Measurements from ENCODE around the gene MEGF11. TPM values are rescaled to one million over a fixed set of nuclear protein-coding genes. Genes with fewer than 3 reads are reported as not detected.

The MEGF11 gene
- total and polyA plus RNA-seq, 8 donors: 0.05 to 0.92 (median 0.14) TPM; not detected in 4

- 70 to 82% (median 77%) methylated on average over 10 of the region's 10 CpGs for WGBS, 5 donors
- no peak for DNase-seq
Measured at GRCh38 chr15:66101715-66102395, 151.7 kb downstream of the MEGF11 start.

GRCh38 chr15:66100761-66101160 is 152.8 kb downstream of the MEGF11 start:
- Histone ChIP-seq H3K36me3 (no peaks in the 10 kb centered on the region), H3K4me1 (peaks cover 0 to 5% (median under 1%) of the 10 kb centered on the region in 4 donors), H3K9me3 (no peaks in the 10 kb centered on the region), H3K27ac (no peak overlapping the region), H3K27me3 (peaks cover 0 to 5% (median 0%) of the 10 kb centered on the region in 3 donors), H3K4me3 (no peak overlapping the region)
- 73 to 91% (median 87%) methylated on average over 8 to 10 of the region's 10 CpGs for WGBS, 5 donors
- TF ChIP-seq POLR2AphosphoS5 (IDR thresholded peaks at IDR 0.05) (no peak), CTCF (IDR thresholded peaks at IDR 0.05) (no peak), POLR2A (IDR thresholded peaks at IDR 0.05) (no peak), EP300 (IDR thresholded peaks at IDR 0.05) (no peak)
- DNase-seq: no peak
- intact Hi-C loops (cut with DNase I; ENCODE audit: low total_unique reads): no loop called here

More at GRCh38 chr15:66101715-66102395, 151.7 kb downstream of the MEGF11 start:
- H3K4me3 ChIP-seq: no peak overlapping the region
- H3K9me3 ChIP-seq: no peaks in the 10 kb centered on the region
- H3K36me3 ChIP-seq: no peaks in the 10 kb centered on the region
- no peak overlapping the region for H3K27ac ChIP-seq
- peaks cover 0 to 11% (median 0%) of the 10 kb centered on the region in 3 donors for H3K27me3 ChIP-seq
- intact Hi-C loops (cut with DNase I; ENCODE audit: low total_unique reads): no loop called here
- peaks cover 0 to 5% (median 2%) of the 10 kb centered on the region in 4 donors for H3K4me1 ChIP-seq
- no peak for TF ChIP-seq POLR2AphosphoS5 (IDR thresholded peaks at IDR 0.05)
- no peak for TF ChIP-seq CTCF (IDR thresholded peaks at IDR 0.05)

- Histone ChIP-seq H3K4me3 (no peak overlapping the region), H3K27me3 (peaks cover 0 to 9% (median 0%) of the 10 kb centered on the region in 3 donors), H3K36me3 (no peaks in the 10 kb centered on the region), H3K9me3 (no peaks in the 10 kb centered on the region), H3K4me1 (peaks cover 0 to under 1% (median 0%) of the 10 kb centered on the region in 4 donors), H3K27ac (no peak overlapping the region)
- no peak for DNase-seq
- no peak for TF ChIP-seq EP300 (IDR thresholded peaks at IDR 0.05)
- TF ChIP-seq POLR2A (IDR thresholded peaks at IDR 0.05): no peak
- TF ChIP-seq CTCF (IDR thresholded peaks at IDR 0.05): no peak
- TF ChIP-seq POLR2AphosphoS5 (IDR thresholded peaks at IDR 0.05): no peak
- WGBS, 5 donors: 69 to 80% (median 79%) methylated on average over 15 of the region's 15 CpGs
- intact Hi-C loops (cut with DNase I; ENCODE audit: low total_unique reads): no loop called here
Measured at GRCh38 chr15:66099950-66100671, 153.4 kb downstream of the MEGF11 start.

- H3K4me1 ChIP-seq: no peaks in the 10 kb centered on the region
- no peak overlapping the region for H3K4me3 ChIP-seq
- 63 to 90% (median 88%) methylated on average over 5 of the region's 5 CpGs for WGBS, 5 donors
- peak in 1 of 2 donors; percentile 55 for DNase-seq
- no peak overlapping the region for H3K27ac ChIP-seq
- no peaks in the 10 kb centered on the region for H3K36me3 ChIP-seq
- intact Hi-C loops (cut with DNase I; ENCODE audit: low total_unique reads): no loop called here
- H3K27me3 ChIP-seq: peaks cover 0 to 9% (median 0%) of the 10 kb centered on the region in 3 donors
- TF ChIP-seq CTCF (IDR thresholded peaks at IDR 0.05): no peak
- no peak for TF ChIP-seq POLR2A (IDR thresholded peaks at IDR 0.05)
- no peak for TF ChIP-seq POLR2AphosphoS5 (IDR thresholded peaks at IDR 0.05)
- TF ChIP-seq EP300 (IDR thresholded peaks at IDR 0.05): no peak
- H3K9me3 ChIP-seq: no peaks in the 10 kb centered on the region
Measured at GRCh38 chr15:66098022-66098363, 155.6 kb downstream of the MEGF11 start.
